MM.1S (cell line): ENCODE results near the gene CLDND2.

Experiments used
- CTCF ChIP-seq: fragments of 300-600 bp; sonication (generic); IDR thresholded peaks from 2 replicates; pipeline ENCODE4 v1.5.1; 2016; ENCODE audit warnings: antibody characterized with exemption, low read length, mixed read lengths
- EZH2 ChIP-seq: fragments of 300-600 bp; sonication (generic); optimal IDR thresholded peaks from 2 replicates; pipeline ENCODE3; 2017; ENCODE audit warnings: low read depth, mild to moderate bottlenecking, antibody characterized with exemption, low read length, mixed read lengths
- EZH2phosphoT487 ChIP-seq: fragments of 300-600 bp; sonication (generic); IDR thresholded peaks from 2 replicates; pipeline ENCODE4 v1.6.1; 2018; ENCODE audit warnings: antibody characterized with exemption, low read length

GRCh38 chr19:51396175-51396574 lies 27.4 kb upstream of the CLDND2 start:
- TF ChIP-seq CTCF (no peak), EZH2phosphoT487 (no peak), EZH2 (no peak)
